HCT116 (cell line): ENCODE measurements around the gene AUTS2. TPM values are rescaled to one million over a fixed set of nuclear protein-coding genes. Genes with fewer than 3 reads are reported as not detected.

Experiments used
- ATAC-seq: fragments of 200-7000 bp; cut with Tn5 transposase; 2 replicates; pipeline ENCODE4 v1.9.1; 2020; ENCODE audit warnings: mild to moderate bottlenecking, moderate library complexity
- BruUV-seq: library from RNA; stranded (reverse); fragments of 400-500 nt; replicated peaks from 2 replicates; lab custom pipeline; 2021; lab: Mats Ljungman, UMichigan
- CTCF ChIA-PET: fragments of 300-600 bp; sonication (Branson Sonifier 250); formaldehyde crosslinking; loops from one replicate; lab custom pipeline; 2021; ENCODE audit warnings: antibody characterized with exemption; lab: Charles Lee
- POLR2A ChIA-PET: fragments of 300-600, 350-600 bp; sonication (Branson Sonifier 250); formaldehyde crosslinking; loops from one replicate; lab custom pipeline; 2021; ENCODE audit warnings: antibody characterized with exemption; lab: Charles Lee
- RAD21 ChIA-PET, 2 experiments: fragments of 300-600 bp; sonication (Branson Sonifier 250); formaldehyde crosslinking; loops; one replicate each; lab custom pipeline; 2023; ENCODE audit warnings: low total read pairs in 2 of 2; ENCODE audit not compliant: uncharacterized antibody in 2 of 2, unreplicated experiment in 2 of 2, low non-redundant PET in 1 of 2; lab: Charles Lee
- DNase-seq: peaks from one replicate; pipeline ENCODE4 v3.0.0-alpha.2; 2010; ENCODE audit warnings: low read depth, low spot score
- H2AFZ ChIP-seq: fragments of 200-600 bp; shearing (Covaris generic), sonication (generic); 2 replicates; pipeline ENCODE4 v1.6.1; 2017; ENCODE audit warnings: low read depth, mixed run types, mixed read lengths, antibody characterized with exemption, low read length; ENCODE audit not compliant: poor library complexity, severe bottlenecking
- H3K27ac ChIP-seq: 2 replicates; pipeline ENCODE4 v1.5.1; 2012; ENCODE audit warnings: low read depth, low read length
- H3K27me3 ChIP-seq: fragments of 200-600 bp; sonication (generic); 2 replicates; pipeline ENCODE4 v1.6.1; 2016; ENCODE audit warnings: mixed run types, low read length, mixed read lengths; ENCODE audit not compliant: insufficient read depth
- H3K36me3 ChIP-seq, 2 experiments: fragments of 200-500 bp in 1 of 2; fragments of 200-600 bp in 1 of 2; sonication (Bioruptor generic) in 1 of 2; sonication (generic) in 1 of 2; 2 replicates each; pipeline versions ENCODE4 v1.5.1 to v1.6.1; 2014 to 2016; ENCODE audit warnings: low read length in 2 of 2, inconsistent platforms in 1 of 2, mixed read lengths in 1 of 2, mixed run types in 1 of 2; ENCODE audit not compliant: insufficient read depth in 2 of 2, control insufficient read depth in 1 of 2
- H3K4me1 ChIP-seq, 2 experiments: fragments of 200-600 bp in 1 of 2; sonication (generic) in 1 of 2; 2 replicates each; pipeline versions ENCODE4 v1.5.1 to v1.6.1; 2012 to 2017; ENCODE audit warnings: low read length in 2 of 2, inconsistent platforms in 1 of 2, mild to moderate bottlenecking in 1 of 2, mixed read lengths in 1 of 2, mixed run types in 1 of 2, moderate library complexity in 1 of 2; ENCODE audit not compliant: insufficient read depth in 2 of 2, control insufficient read depth in 1 of 2
- H3K4me2 ChIP-seq: fragments of 200-600 bp; sonication (generic); 2 replicates; pipeline ENCODE4 v1.6.1; 2017; ENCODE audit warnings: mixed run types, low read length, mixed read lengths
- H3K4me3 ChIP-seq, 2 experiments: fragments of 200-600 bp in 1 of 2; sonication (generic) in 1 of 2; replicated peaks in 1 of 2; 2 replicates each; pipeline ENCODE4 v1.5.1; 2011 to 2016; ENCODE audit warnings: low read length in 2 of 2, control low read depth in 1 of 2, low read depth in 1 of 2, mild to moderate bottlenecking in 1 of 2, mixed read lengths in 1 of 2, mixed run types in 1 of 2
- H3K79me2 ChIP-seq: fragments of 200-600 bp; sonication (generic); 2 replicates; pipeline ENCODE4 v1.6.1; 2017; ENCODE audit warnings: mild to moderate bottlenecking, mixed run types, low read length, moderate library complexity, mixed read lengths; ENCODE audit not compliant: insufficient read depth
- H3K9ac ChIP-seq: fragments of 200-600 bp; sonication (generic); 2 replicates; pipeline ENCODE4 v1.6.1; 2016; ENCODE audit warnings: low read length, mixed read lengths
- H3K9me2 ChIP-seq: fragments of 200-600 bp; sonication (generic), shearing (Covaris generic); 2 replicates; pipeline ENCODE4 v1.6.1; 2017; ENCODE audit warnings: mixed run types, mild to moderate bottlenecking, moderate library complexity; ENCODE audit not compliant: insufficient read depth
- H3K9me3 ChIP-seq, 2 experiments: fragments of 200-500 bp in 1 of 2; fragments of 200-600 bp in 1 of 2; sonication (Bioruptor generic) in 1 of 2; sonication (generic) in 1 of 2; 2 replicates each; pipeline ENCODE4 v1.6.1; 2014 to 2017; ENCODE audit warnings: low read length in 2 of 2, mixed read lengths in 2 of 2, inconsistent platforms in 1 of 2, low read depth in 1 of 2, mild to moderate bottlenecking in 1 of 2, mixed run types in 1 of 2, moderate library complexity in 1 of 2; ENCODE audit not compliant: control insufficient read depth in 1 of 2, insufficient read depth in 1 of 2
- H4K20me1 ChIP-seq: fragments of 200-600 bp; sonication (generic), shearing (Covaris generic); 2 replicates; pipeline ENCODE4 v1.6.1; 2017; ENCODE audit warnings: mixed run types, mild to moderate bottlenecking, moderate library complexity; ENCODE audit not compliant: insufficient read depth
- CEBPB ChIP-seq: IDR thresholded peaks from 2 replicates; pipeline ENCODE4 v1.6.1; 2012; ENCODE audit warnings: low read depth
- EZH2 ChIP-seq: fragments of 200-600 bp; sonication (generic); IDR thresholded peaks from 2 replicates; pipeline ENCODE4 v1.6.1; 2017; ENCODE audit warnings: antibody characterized with exemption, mixed run types
- EZH2phosphoT487 ChIP-seq: fragments of 200-600 bp; IDR thresholded peaks from 2 replicates; pipeline ENCODE4 v1.6.1; 2018; ENCODE audit warnings: antibody characterized with exemption, borderline replicate concordance
- FOSL1 ChIP-seq: IDR thresholded peaks from 2 replicates; pipeline ENCODE4 v1.6.1; 2012; ENCODE audit warnings: low read depth
- MAX ChIP-seq: IDR thresholded peaks from 2 replicates; pipeline ENCODE4 v1.6.1; 2012
- POLR2AphosphoS5 ChIP-seq: IDR thresholded peaks from 2 replicates; pipeline ENCODE4 v1.6.1; 2011; ENCODE audit warnings: mild to moderate bottlenecking, low read depth, low read length, moderate library complexity
- RAD21 ChIP-seq: IDR thresholded peaks from 2 replicates; pipeline ENCODE4 v1.6.1; 2012; ENCODE audit warnings: low read depth, mild to moderate bottlenecking
- SP1 ChIP-seq: IDR thresholded peaks from 2 replicates; pipeline ENCODE4 v1.6.1; 2012; ENCODE audit warnings: low read depth
- SRF ChIP-seq: IDR thresholded peaks from 2 replicates; pipeline ENCODE4 v1.6.1; 2012; ENCODE audit warnings: low read depth
- YY1 ChIP-seq: IDR thresholded peaks from 2 replicates; pipeline ENCODE4 v1.6.1; 2011; ENCODE audit warnings: low read length, low read depth, moderate library complexity, mild to moderate bottlenecking; ENCODE audit not compliant: insufficient replicate concordance; ENCODE audit errors: extremely low read depth
- ZBTB33 ChIP-seq: IDR thresholded peaks from 2 replicates; pipeline ENCODE4 v1.6.1; 2011; ENCODE audit warnings: mild to moderate bottlenecking, low read length, moderate library complexity; ENCODE audit not compliant: insufficient replicate concordance; ENCODE audit errors: extremely low read depth
- ZFX ChIP-seq: fragments of 450-650 bp; IDR thresholded peaks from 2 replicates; pipeline ENCODE4 v1.6.1; 2017
- ZNF274 ChIP-seq: fragments of 200-500 bp; sonication (Bioruptor generic); IDR thresholded peaks from 2 replicates; pipeline ENCODE4 v1.6.1; 2014; ENCODE audit warnings: mild to moderate bottlenecking, low read depth, low read length, inconsistent platforms
- intact Hi-C: fragments of 100-400 bp; cut with micrococcal nuclease; formaldehyde crosslinking; loops from 2 replicates; pipeline ENCODE4 v1.10.0; 2022
- total RNA-seq: library from RNA; stranded (reverse); gene quantifications from one replicate; pipeline ENCODE4 v1.2.1, GENCODE V29; 2021; ENCODE audit not compliant: unreplicated experiment
- TF ChIP-seq, protein P1 (sequence below): IDR thresholded peaks from 2 replicates; pipeline ENCODE4 v1.6.1; 2012

The AUTS2 gene
- total RNA-seq, 1 experiment from 2014 or later: 0.93 TPM

DNA sequence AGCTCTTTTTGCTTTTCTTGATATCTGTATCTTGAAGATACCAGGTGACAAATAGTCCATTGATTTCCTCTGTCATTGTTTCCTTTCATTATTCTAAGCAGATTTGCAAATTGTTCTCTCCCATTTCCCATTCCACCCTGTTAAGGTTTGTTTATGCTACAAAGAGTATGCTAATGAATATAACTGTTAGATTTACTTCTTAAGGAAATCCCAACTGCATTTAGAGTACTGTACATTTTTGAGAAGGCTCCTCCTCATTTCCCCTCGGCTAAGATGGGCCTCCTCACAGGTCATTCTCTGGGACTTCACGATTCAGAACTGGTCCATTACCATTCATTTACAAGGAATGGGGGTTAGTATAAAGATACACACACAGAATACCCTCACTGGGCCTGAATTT, 15.6 kb downstream of the AUTS2 start:
- Histone ChIP-seq H3K9ac (no peak overlapping the region), H4K20me1 (no peaks in the 10 kb centered on the region), H3K4me2 (no peak overlapping the region), H3K4me1 (no peaks in the 10 kb centered on the region), H3K9me3 (peaks cover 7 to 12% of the 10 kb centered on the region in 2 experiments; a peak in 2 of 4 replicates), H3K27ac (no peak overlapping the region), H3K27me3 (no peaks in the 10 kb centered on the region)
- ChIA-PET POLR2A (no interaction called here), RAD21 (no interaction called here), CTCF (no interaction called here)
- DNase-seq: no peak
- ATAC-seq: no peak
- intact Hi-C loops: no loop called here
- TF ChIP-seq MAX: no peak
- no peak for TF ChIP-seq EZH2phosphoT487
- no peak for TF ChIP-seq ZBTB33
- TF ChIP-seq, protein P1, sequence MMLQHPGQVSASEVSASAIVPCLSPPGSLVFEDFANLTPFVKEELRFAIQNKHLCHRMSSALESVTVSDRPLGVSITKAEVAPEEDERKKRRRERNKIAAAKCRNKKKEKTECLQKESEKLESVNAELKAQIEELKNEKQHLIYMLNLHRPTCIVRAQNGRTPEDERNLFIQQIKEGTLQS: no peak
- TF ChIP-seq EZH2: no peak
- TF ChIP-seq FOSL1: no peak
- no peak for TF ChIP-seq ZNF274
- no peak for TF ChIP-seq POLR2AphosphoS5
- no peak for TF ChIP-seq YY1
- no peak for TF ChIP-seq SRF
- TF ChIP-seq ZFX: no peak
- TF ChIP-seq SP1: no peak
- TF ChIP-seq RAD21: no peak
- no peak for TF ChIP-seq CEBPB
- TF ChIP-seq, all 23 proteins: peak for 0
- Histone ChIP-seq H3K4me3 (no peak overlapping the region), H3K79me2 (no peaks in the 10 kb centered on the region), H3K9me2 (no peaks in the 10 kb centered on the region), H3K36me3 (no peaks in the 10 kb centered on the region), H2AFZ (no peak overlapping the region)
- no TSS peak for BruUV-seq
